NCI-H524 (cell line): ENCODE measurements around the gene NR1I3.
"Not testable (repeated sequence)": the region's sequence is repeated elsewhere in the genome, so short reads cannot be mapped to it uniquely, and the experiment has no call there.

Experiments used
- DNase-seq, 2 experiments: peaks; one replicate each; lab custom pipeline; 2025; lab: John Stamatoyannopoulos, UW

The NR1I3 gene

DNA sequence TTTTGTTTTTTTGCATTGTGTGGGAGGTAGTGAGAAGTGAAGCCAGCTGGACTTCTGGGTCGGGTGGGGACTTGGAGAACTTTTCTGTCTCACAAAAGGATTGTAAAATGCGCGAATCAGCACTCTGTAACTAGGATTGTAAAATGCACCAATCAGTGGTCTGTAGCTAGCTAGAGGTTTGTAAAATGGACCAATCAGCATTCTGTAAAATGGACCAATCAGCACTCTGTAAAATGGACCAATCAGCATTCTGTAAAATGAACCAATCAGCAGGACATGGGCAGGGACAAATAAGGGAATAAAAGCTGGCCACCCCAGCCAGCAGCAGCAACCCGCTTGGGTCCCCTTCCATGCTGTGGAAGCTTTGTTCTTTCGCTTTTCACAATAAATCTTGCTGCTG is 12.1 kb upstream of the NR1I3 start:
- not testable (repeated sequence) for DNase-seq

DNA sequence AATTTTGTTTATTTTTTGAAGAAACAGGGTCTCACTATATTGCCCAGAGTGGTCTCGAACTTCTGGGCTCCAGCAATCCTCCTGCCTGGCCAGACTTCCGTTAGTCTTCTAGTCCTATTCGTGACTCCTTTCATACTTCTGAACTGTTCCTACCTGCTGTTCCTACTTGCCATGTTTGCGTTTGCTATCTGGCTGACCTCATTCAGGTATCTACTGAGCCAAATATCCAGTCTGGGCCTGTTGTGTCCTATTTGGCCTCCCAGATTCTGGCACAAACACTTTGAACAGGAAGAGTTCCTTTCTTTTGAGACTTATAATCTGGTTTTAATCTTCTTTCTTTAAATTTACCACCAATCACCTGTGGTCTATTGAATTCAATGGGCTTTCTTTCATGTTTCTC is 6.9 kb upstream of the NR1I3 start:
- DNase-seq = no peak

DNA sequence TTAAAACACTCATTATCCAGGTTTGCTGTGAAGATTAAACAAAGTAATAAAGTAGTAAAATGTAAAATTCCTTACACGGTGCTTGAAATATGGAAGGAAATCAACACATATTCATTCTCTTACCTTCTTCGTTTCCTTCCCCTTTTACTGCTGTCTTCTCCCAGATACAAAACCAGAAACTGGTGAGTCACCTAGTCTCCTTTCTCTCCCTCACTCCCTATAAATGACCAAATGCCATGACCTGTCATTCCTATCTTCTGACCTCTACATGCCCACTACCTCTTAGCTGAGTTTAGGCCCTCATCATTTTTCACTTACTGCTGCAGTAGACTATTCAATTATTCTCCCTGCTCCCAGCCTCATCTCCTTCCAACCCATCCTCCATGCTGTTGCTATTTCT is 4.3 kb upstream of the NR1I3 start:
- no peak for DNase-seq

GRCh38 chr1:161241682-161242081 is 3.7 kb upstream of the NR1I3 start:
- DNase-seq = no peak

GRCh38 chr1:161235957-161236775 is 1.8 kb downstream of the NR1I3 start:
- DNase-seq = no peak

DNA sequence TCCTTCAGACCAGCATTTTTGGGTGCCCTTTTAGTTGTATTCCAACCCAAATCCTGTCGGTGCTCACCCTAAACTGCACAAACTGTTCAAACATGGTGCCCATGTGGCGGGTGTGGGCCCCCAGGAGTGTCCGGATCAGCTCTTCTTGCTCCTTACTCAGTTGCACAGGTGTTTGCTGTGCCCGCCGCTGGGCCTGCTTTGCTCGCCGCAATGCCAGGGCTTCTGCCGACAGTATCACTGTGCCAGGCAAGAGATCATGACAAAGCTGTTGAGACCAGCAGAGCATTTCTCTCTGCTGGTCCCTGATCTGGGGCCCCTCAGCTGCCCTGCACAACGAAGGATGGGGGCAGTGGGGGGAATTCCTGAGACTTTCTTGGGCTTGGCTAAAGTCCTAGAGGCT is 4.9 kb downstream of the NR1I3 start:
- DNase-seq = no peak

- DNase-seq = no peak
These were observed 7.2 kb downstream of the NR1I3 start for GRCh38 chr1:161230762-161231161.

GRCh38 chr1:161229896-161230295 is 8.1 kb downstream of the NR1I3 start:
- peak in 1 of 2 experiments; percentile 4 for DNase-seq

- DNase-seq = no peak
These were observed 10.0 kb downstream of the NR1I3 start for GRCh38 chr1:161228032-161228431.

DNA sequence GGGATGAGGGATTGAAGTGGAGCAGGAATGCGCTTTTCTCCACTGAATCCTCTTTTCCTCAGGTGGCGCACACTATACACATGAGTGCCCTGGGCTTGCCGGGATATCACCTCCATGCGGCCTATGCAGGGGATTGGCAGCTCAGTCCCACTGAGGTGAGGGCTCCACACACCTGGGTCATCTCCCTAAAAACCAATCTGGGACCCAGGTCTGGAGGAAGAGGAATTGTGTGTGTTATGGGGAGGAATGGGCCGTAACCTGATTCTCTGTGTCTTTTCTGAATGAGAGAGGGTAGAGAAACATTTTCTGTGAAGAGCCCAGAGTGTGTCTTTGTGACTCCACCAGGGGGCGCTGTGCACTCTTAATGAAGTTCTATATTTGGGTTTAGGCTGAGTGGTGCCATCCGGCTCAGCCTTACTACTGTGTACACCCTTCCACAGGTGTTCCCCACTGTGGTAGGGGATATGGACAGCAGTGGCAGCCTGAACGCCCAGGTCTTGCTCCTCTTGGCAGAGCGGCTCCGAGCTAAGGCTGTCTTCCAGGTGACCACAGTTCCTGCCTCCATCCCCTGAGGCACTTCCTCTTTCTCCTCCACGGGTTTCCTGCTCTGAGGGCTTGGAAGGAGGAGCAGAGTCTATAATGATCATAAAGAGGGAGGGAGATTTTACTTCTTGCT is 10.7 kb downstream of the NR1I3 start:
- DNase-seq = peak; percentile 73 to 74

DNA sequence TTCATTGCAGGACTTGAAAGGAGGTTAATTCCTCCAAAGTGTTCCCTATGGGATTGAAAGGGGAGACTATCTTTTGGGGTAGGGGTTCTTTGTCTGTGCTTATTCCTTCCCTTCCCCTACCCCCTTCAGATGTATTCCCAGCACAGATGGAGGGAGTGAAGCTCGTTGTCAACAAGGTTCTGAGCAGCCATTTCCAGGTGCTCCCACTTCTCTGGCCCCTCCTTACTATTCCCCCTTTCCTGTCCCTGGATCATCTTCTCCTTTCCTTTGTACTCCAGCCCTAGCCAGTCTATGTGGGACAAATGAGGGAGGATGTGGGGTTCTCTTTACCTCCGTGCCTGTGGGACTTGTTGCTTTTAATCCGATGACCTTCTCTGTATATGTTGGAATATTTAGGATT is 11.2 kb downstream of the NR1I3 start:
- DNase-seq = peak in 1 of 2 experiments; percentile 33

GRCh38 chr1:161226320-161226711 is 11.7 kb downstream of the NR1I3 start:
- no peak for DNase-seq

GRCh38 chr1:161225534-161226319 is 12.3 kb downstream of the NR1I3 start, which contains the start of gene TOMM40L:
Gene TOMM40L (plus strand): TSS chr1:161226060. CDS start chr1:161226490, 430 bp downstream.
- DNase-seq = peak; percentile 97 to 98

GRCh38 chr1:161225178-161225533 is 12.8 kb downstream of the NR1I3 start:
- no peak for DNase-seq

- not testable (repeated sequence) for DNase-seq
These were observed 13.3 kb downstream of the NR1I3 start for GRCh38 chr1:161224695-161225087.

- no peak for DNase-seq
These were observed 14.0 kb downstream of the NR1I3 start for GRCh38 chr1:161223805-161224694.

GRCh38 chr1:161222175-161223019 is 15.6 kb downstream of the NR1I3 start:
- DNase-seq = no peak

GRCh38 chr1:161220002-161220401 is 18.0 kb downstream of the NR1I3 start:
- no peak for DNase-seq

DNA sequence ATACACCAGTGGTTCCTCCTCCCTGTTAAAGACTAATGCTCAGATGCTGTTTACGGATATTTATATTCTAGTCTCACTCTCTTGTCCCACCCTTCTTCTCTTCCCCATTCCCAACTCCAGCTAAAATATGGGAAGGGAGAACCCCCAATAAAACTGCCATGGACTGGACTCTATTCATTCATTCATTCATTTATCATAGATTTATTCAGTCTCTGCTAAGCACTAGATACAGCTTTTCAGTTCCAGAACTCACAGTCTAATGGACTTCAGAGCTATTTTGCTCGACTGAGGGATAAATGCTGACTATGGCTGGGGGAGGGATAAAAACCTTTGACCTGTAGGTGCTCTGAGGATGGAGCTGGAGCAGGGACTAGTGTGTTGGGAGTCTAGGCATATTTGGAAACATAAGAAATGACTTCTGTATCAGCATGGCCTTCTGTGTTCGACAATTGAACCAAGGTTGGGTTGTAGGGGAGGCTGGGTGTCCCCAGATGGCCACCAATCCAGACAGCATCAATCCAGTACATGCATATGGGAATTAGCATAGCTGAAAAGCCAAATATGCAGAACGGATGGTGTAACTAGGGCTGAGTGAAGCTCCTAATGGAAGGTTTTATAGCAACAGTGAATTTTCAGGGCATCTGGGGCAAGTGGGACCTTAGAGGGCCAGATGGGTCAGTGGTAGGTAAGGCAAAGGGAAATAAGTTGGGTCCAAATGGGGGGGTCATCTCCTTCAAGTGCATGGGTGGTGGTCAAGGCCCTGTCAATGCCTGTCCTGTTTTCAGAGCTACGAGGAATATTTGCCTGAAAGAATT is 18.7 kb downstream of the NR1I3 start:
- DNase-seq = no peak
